ENCODE results near the gene ZNF469.

ZNF469 gene

DNA sequence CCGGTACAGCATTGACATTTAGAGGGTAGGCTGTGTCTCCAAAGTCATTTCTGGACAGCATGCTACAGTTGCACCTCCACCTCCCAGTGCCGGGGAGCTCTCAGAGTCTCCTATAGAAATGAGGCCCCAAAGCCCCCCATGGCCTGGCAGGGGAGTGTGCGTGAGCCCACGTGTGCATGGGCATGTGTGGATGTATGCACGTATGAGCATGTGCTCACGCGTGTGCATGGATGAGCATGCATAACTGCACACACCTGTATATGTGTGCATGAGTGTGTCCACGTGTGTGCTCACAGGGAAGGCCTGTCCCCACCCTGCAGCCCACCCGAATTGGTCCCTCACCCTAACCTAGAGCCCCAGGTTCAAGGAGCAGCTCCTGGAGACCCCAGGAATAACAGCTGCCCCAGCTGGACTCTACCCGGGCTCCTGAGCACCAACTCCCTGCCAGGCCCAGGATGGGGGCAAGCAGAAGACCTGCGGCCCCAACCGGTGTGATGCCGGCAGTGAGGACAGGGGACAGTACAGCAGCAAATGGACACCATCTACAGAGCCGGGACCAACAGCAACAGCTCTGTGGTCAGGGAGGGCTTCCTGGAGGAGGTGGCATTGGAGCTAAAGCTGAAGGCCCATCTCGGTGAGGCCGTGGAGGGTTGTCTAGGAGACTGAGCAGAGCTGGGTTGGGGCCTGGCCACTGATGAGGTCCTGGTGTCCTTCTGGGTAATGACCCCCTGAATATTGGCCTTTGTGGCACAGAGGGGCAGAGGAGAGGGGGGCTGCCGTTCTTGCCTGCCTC is 35.1 kb downstream of the ZNF469 start:
- no peaks in the 10 kb centered on the region for H3K4me1 Mint-ChIP-seq
- no peaks in the 10 kb centered on the region for H3K9me3 Mint-ChIP-seq
- no peaks in the 10 kb centered on the region for H3K36me3 Mint-ChIP-seq (ENCODE audit: low read depth)
- no peak overlapping the region for H3K4me3 Mint-ChIP-seq
- no peak overlapping the region for H3K27ac Mint-ChIP-seq
- H3K27me3 Mint-ChIP-seq (ENCODE audit: low read depth) = no peaks in the 10 kb centered on the region
- TF ChIP-seq, protein P1, sequence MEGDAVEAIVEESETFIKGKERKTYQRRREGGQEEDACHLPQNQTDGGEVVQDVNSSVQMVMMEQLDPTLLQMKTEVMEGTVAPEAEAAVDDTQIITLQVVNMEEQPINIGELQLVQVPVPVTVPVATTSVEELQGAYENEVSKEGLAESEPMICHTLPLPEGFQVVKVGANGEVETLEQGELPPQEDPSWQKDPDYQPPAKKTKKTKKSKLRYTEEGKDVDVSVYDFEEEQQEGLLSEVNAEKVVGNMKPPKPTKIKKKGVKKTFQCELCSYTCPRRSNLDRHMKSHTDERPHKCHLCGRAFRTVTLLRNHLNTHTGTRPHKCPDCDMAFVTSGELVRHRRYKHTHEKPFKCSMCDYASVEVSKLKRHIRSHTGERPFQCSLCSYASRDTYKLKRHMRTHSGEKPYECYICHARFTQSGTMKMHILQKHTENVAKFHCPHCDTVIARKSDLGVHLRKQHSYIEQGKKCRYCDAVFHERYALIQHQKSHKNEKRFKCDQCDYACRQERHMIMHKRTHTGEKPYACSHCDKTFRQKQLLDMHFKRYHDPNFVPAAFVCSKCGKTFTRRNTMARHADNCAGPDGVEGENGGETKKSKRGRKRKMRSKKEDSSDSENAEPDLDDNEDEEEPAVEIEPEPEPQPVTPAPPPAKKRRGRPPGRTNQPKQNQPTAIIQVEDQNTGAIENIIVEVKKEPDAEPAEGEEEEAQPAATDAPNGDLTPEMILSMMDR (IDR thresholded peaks at IDR 0.05; ENCODE audit: unreplicated experiment in 3 of 3) = no peak

DNA sequence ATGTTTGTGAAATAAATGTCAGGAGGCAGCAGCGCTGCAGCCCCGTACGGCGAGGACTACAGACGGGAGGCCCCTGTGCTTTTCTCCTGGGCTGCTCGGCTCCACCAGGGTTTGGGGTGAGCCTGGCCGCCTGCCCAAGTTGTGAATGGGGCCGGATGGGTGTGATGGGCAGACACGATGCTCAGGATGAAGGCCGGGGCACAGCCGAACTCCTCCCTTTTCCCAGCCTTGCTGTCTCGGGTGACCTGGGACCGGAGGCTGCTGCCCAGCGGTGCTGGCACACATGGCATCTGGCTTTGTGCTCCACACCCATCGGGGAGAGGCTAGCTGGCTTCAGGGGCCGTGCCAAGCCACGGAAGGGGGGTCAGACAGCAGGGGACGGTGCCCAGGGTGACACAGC is 36.1 kb downstream of the ZNF469 start:
- no peak overlapping the region for H3K4me3 Mint-ChIP-seq
- H3K36me3 Mint-ChIP-seq (ENCODE audit: low read depth) = no peaks in the 10 kb centered on the region
- no peaks in the 10 kb centered on the region for H3K27me3 Mint-ChIP-seq (ENCODE audit: low read depth)
- peaks cover under 1% of the 10 kb centered on the region for H3K4me1 Mint-ChIP-seq
- H3K9me3 Mint-ChIP-seq = no peaks in the 10 kb centered on the region
- no peak overlapping the region for H3K27ac Mint-ChIP-seq
- TF ChIP-seq, protein P1 (IDR thresholded peaks at IDR 0.05; ENCODE audit: unreplicated experiment in 3 of 3) = no peak

DNA sequence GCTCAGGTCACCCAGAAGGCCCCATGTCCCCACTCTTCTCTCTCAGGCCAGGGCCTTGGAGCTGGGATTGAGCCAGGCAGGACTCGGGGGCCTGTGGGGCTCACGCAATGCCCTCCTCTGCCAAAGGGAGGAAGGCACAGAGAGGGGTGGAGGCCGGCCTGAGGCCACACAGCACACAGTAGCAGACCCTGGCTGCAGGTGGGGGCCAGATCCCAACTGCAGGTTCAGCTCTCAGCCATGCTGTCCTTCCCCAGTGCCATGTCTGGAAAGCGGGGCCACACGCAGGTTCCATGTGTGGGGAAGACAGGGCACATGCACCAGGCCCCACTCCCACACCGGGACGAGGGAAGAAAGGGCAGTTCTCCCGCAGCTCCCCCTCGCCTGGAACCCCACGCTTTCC is 37.0 kb downstream of the ZNF469 start:
- no peaks in the 10 kb centered on the region for H3K9me3 Mint-ChIP-seq
- TF ChIP-seq, protein P1 (IDR thresholded peaks at IDR 0.05; ENCODE audit: unreplicated experiment in 3 of 3) = no peak
- H3K36me3 Mint-ChIP-seq (ENCODE audit: low read depth) = no peaks in the 10 kb centered on the region
- H3K27ac Mint-ChIP-seq = no peak overlapping the region
- H3K27me3 Mint-ChIP-seq (ENCODE audit: low read depth) = no peaks in the 10 kb centered on the region
- H3K4me3 Mint-ChIP-seq = no peak overlapping the region
- peaks cover 10% of the 10 kb centered on the region for H3K4me1 Mint-ChIP-seq

DNA sequence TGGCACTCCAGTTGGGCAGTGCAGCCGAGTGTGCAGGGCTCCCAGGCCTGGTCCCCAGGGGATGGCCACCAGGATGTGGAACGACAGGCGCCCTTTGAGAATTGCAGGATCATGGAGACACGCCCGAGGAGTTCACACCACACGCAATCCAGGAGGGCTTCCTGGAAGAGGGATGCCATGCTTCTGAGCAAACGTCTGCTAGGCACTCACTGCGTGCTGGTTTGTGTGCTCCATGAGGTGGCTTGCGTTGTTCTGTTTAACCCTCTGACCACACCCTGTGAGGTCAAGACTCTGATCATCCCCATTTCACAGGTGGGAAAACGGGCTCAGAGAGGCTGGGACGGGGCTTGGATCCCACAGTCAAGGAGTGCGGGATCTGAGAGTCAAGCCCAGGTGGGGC is 37.7 kb downstream of the ZNF469 start:
- Mint-ChIP-seq H3K9me3 (no peaks in the 10 kb centered on the region), H3K4me3 (no peak overlapping the region), H3K4me1 (peaks cover 11% of the 10 kb centered on the region), H3K27ac (no peak overlapping the region), H3K27me3 (ENCODE audit: low read depth) (no peaks in the 10 kb centered on the region), H3K36me3 (ENCODE audit: low read depth) (no peaks in the 10 kb centered on the region)
- TF ChIP-seq, protein P1 (IDR thresholded peaks at IDR 0.05; ENCODE audit: unreplicated experiment in 3 of 3) = no peak

DNA sequence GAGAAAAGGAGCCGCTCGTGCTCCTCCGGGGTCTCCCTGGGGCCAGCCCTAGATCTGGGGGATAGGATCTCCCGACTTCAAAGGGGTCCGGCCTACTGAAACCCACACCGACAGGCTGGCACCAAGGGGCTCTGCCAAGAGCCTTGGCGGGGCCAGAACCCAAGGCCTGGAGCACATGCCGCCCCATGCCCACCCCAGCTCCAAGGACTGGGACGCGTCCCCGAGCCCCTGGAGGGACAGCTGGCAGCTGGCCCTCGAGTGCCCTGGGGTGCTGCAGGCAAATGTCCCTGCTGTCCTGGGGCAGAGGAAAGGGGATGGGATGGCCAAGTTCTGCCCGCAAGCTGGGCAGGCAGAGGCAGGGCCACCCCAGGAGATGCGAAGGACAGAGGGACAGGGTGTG is 38.5 kb downstream of the ZNF469 start:
- Mint-ChIP-seq H3K36me3 (ENCODE audit: low read depth) (no peaks in the 10 kb centered on the region), H3K27me3 (ENCODE audit: low read depth) (no peaks in the 10 kb centered on the region), H3K9me3 (no peaks in the 10 kb centered on the region), H3K4me3 (no peak overlapping the region), H3K27ac (no peak overlapping the region), H3K4me1 (peaks cover 11% of the 10 kb centered on the region)
- TF ChIP-seq, protein P1 (IDR thresholded peaks at IDR 0.05; ENCODE audit: unreplicated experiment in 3 of 3) = no peak

DNA sequence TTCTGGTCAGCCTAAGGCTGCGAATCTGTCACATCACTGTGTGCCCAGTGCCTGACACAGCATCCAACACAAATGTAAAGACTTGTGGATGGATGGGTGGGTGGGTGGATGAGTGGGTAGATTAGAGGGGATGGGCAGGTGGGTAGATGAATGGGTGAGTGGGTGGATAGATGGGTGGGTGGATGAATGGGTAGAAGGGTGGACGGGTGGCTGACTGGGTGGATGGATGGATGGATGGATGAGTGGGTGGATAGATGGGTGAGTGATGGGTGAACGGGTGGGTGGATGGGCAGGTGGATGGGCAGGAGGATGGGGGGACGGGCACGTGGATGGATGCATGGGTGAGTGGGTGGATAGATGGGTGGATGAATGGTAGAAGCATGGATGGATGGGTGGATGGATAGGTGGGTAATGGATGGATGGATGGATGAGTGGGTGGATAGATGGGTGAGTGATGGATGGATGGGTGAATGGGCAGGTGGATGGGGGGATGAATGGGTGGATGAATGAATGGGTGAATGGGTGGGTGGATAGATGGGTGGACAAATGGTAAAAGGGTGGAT is 39.2 kb downstream of the ZNF469 start:
- TF ChIP-seq, protein P1 (IDR thresholded peaks at IDR 0.05; ENCODE audit: unreplicated experiment in 3 of 3) = no peak
- no peak overlapping the region for H3K4me3 Mint-ChIP-seq
- H3K36me3 Mint-ChIP-seq (ENCODE audit: low read depth) = no peaks in the 10 kb centered on the region
- H3K4me1 Mint-ChIP-seq = peaks cover 11% of the 10 kb centered on the region
- no peaks in the 10 kb centered on the region for H3K27me3 Mint-ChIP-seq (ENCODE audit: low read depth)
- H3K27ac Mint-ChIP-seq = no peak overlapping the region
- H3K9me3 Mint-ChIP-seq = no peaks in the 10 kb centered on the region
